CD14-positive monocyte (primary cell): ENCODE measurements around the gene BANK1. TPM values are rescaled to one million over a fixed set of nuclear protein-coding genes. Genes with fewer than 3 reads are reported as not detected.

Experiments
- DNase-seq, 3 donors: peaks; one replicate each; pipeline ENCODE4 v3.0.0-alpha.2; 2011 to 2022
- H2AFZ ChIP-seq: 2 replicates; pipeline ENCODE4 v1.6.0; 2012; ENCODE audit warnings: mild to moderate bottlenecking, low read depth, low read length, inconsistent platforms; ENCODE audit not compliant: insufficient read depth, poor library complexity, severe bottlenecking
- H3K27ac ChIP-seq, 2 donors: 1 replicate in 1 of 2; 2 replicates in 1 of 2; pipeline ENCODE4 v1.5.1; 2012 to 2013; ENCODE audit warnings: low read length in 2 of 2, control low read depth in 1 of 2, inconsistent platforms in 1 of 2, low read depth in 1 of 2, mild to moderate bottlenecking in 1 of 2
- H3K27me3 ChIP-seq, 2 donors: one replicate each; pipeline versions ENCODE4 v1.6.0 to v1.6.1; 2011 to 2013; ENCODE audit warnings: low read length in 2 of 2; ENCODE audit not compliant: control insufficient read depth in 2 of 2, insufficient read depth in 2 of 2
- H3K36me3 ChIP-seq, 2 donors: replicated peaks in 1 of 2; 1 replicate in 1 of 2; 2 replicates in 1 of 2; pipeline versions ENCODE4 v1.5.1 to v1.6.1; 2012 to 2013; ENCODE audit warnings: low read length in 2 of 2, control low read depth in 1 of 2, inconsistent platforms in 1 of 2, mild to moderate bottlenecking in 1 of 2; ENCODE audit not compliant: insufficient read depth in 2 of 2, control insufficient read depth in 1 of 2
- H3K4me1 ChIP-seq, 2 donors: 1 replicate in 1 of 2; 2 replicates in 1 of 2; pipeline versions ENCODE4 v1.5.1 to v1.6.1; 2012 to 2013; ENCODE audit warnings: low read length in 2 of 2, control low read depth in 1 of 2, inconsistent platforms in 1 of 2, mild to moderate bottlenecking in 1 of 2, moderate library complexity in 1 of 2; ENCODE audit not compliant: insufficient read depth in 2 of 2, control insufficient read depth in 1 of 2
- H3K4me2 ChIP-seq: replicated peaks from 2 replicates; pipeline ENCODE3; 2012; ENCODE audit warnings: low read length, moderate library complexity, mild to moderate bottlenecking; ENCODE audit not compliant: poor library complexity, severe bottlenecking; ENCODE audit errors: extremely low read depth
- H3K4me3 ChIP-seq, 3 experiments: fragments of 200-600 bp in 1 of 3; sonication (generic) in 1 of 3; replicated peaks in 1 of 3; 1 replicate in 2 of 3; 2 replicates in 1 of 3; pipeline ENCODE4 v1.5.1; 2011 to 2013; ENCODE audit warnings: low read length in 3 of 3, mild to moderate bottlenecking in 3 of 3, control low read depth in 2 of 3, low read depth in 2 of 3, inconsistent platforms in 1 of 3, moderate library complexity in 1 of 3
- H3K79me2 ChIP-seq: 2 replicates; pipeline ENCODE4 v1.6.0; 2012; ENCODE audit warnings: mild to moderate bottlenecking, control low read depth, inconsistent platforms, low read length, moderate library complexity; ENCODE audit not compliant: insufficient read depth
- H3K9ac ChIP-seq: 2 replicates; pipeline ENCODE4 v1.6.0; 2017; ENCODE audit warnings: low read length, mild to moderate bottlenecking; ENCODE audit not compliant: insufficient read depth, poor library complexity, severe bottlenecking
- H3K9me3 ChIP-seq, 2 donors: replicated peaks in 1 of 2; 1 replicate in 1 of 2; 2 replicates in 1 of 2; pipeline versions ENCODE4 v1.5.1 to v1.6.1; 2012 to 2013; ENCODE audit warnings: low read length in 2 of 2, control low read depth in 1 of 2; ENCODE audit not compliant: control insufficient read depth in 1 of 2, insufficient read depth in 1 of 2
- H4K20me1 ChIP-seq: 2 replicates; pipeline ENCODE4 v1.6.0; 2012; ENCODE audit warnings: mild to moderate bottlenecking, low read length, control low read depth, moderate library complexity; ENCODE audit not compliant: insufficient read depth
- H3K27ac Mint-ChIP-seq, 7 donors: one replicate each; pipeline ENCODE4 v1.8.0; 2020; ENCODE audit warnings: mild to moderate bottlenecking in 7 of 7, mixed read lengths in 7 of 7, moderate library complexity in 6 of 7, inconsistent platforms in 2 of 7
- H3K27me3 Mint-ChIP-seq, 3 donors: one replicate each; pipeline ENCODE4 v1.8.0; 2021 to 2022; ENCODE audit warnings: low read depth in 3 of 3, mild to moderate bottlenecking in 3 of 3, mixed read lengths in 3 of 3, moderate library complexity in 3 of 3, inconsistent platforms in 1 of 3
- H3K36me3 Mint-ChIP-seq, 2 donors: one replicate each; pipeline ENCODE4 v1.8.0; 2020; ENCODE audit warnings: mixed read lengths in 2 of 2, inconsistent platforms in 1 of 2, mild to moderate bottlenecking in 1 of 2
- H3K4me1 Mint-ChIP-seq: one replicate; pipeline ENCODE4 v1.8.0; 2020; ENCODE audit warnings: mild to moderate bottlenecking, mixed read lengths
- H3K4me3 Mint-ChIP-seq, 2 donors: one replicate each; pipeline ENCODE4 v1.8.0; 2020; ENCODE audit warnings: mild to moderate bottlenecking in 2 of 2, mixed read lengths in 2 of 2, moderate library complexity in 1 of 2
- H3K9me3 Mint-ChIP-seq, 7 donors: one replicate each; pipeline ENCODE4 v1.8.0; 2020 to 2022; ENCODE audit warnings: mixed read lengths in 7 of 7, mild to moderate bottlenecking in 6 of 7, moderate library complexity in 6 of 7, inconsistent platforms in 2 of 7
- WGBS: methylation state at CpG from one replicate; pipeline ENCODE4 v1.1.5; 2013; ENCODE audit warnings: missing lambda C conversion rate; ENCODE audit not compliant: insufficient coverage; 5-methylcytosine and 5-hydroxymethylcytosine counted together
- intact Hi-C, 2 donors: fragments of 100-400 bp; cut with micrococcal nuclease; formaldehyde crosslinking; loops; one replicate each; pipeline versions ENCODE4 v1.15.0 to v1.15.1; 2023
- polyA plus RNA-seq, 3 donors: library from polyadenylated mRNA; depleted of rRNA in 1 of 3; unstranded in 2 of 3; stranded (reverse) in 1 of 3; fragments of 300-500 nt in 2 of 3; fragments of >200 nt in 1 of 3; fragmentation: Illumina TruSeq in 2 of 3; gene quantifications; 1 replicate in 2 of 3; 2 replicates in 1 of 3; pipeline ENCODE4 v1.2.3, GENCODE V29; 2012 to 2021
- TF ChIP-seq, protein P1 (sequence below): fragments of 200-600 bp; IDR thresholded peaks from one replicate; pipeline ENCODE4 v1.8.0; 2022; ENCODE audit warnings: antibody characterized with exemption, mild to moderate bottlenecking

BANK1 gene
- polyA plus RNA-seq, 3 donors = 2.6 to 5.2 (median 2.9) TPM

DNA sequence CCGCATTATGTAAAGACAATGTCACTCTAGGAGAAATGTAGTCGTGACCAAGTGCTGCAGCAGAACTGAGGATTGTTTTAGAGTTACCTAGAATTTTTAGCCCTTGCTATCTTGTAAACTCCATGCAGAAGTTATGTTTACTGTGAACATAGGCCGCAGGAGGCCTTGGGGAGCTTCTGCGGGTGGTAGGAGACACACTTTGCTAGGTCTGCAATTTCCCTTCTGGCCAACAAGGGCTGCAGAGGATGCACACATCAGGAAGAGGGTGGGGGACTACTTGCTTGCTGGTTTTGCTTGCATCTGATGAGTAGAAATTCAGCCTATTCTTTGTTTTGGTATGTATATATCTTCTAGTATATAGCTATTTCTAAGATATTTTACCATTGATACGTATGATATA lies 23.1 kb downstream of the BANK1 start:
- H4K20me1 ChIP-seq = no peaks in the 10 kb centered on the region
- no peak overlapping the region for H3K4me2 ChIP-seq
- H3K9me3 ChIP-seq = no peaks in the 10 kb centered on the region
- H3K4me1 ChIP-seq = no peaks in the 10 kb centered on the region
- H3K36me3 ChIP-seq = no peaks in the 10 kb centered on the region
- WGBS = 60% methylated on average over 2 of the region's 5 CpGs
- Mint-ChIP-seq H3K27ac (no peak overlapping the region), H3K4me1 (peaks cover 3% of the 10 kb centered on the region), H3K4me3 (no peak overlapping the region), H3K9me3 (no peaks in the 10 kb centered on the region), H3K27me3 (peaks cover 0 to 2% (median 0%) of the 10 kb centered on the region in 3 donors), H3K36me3 (no peaks in the 10 kb centered on the region)
- no peak overlapping the region for H3K4me3 ChIP-seq
- intact Hi-C loops = no loop called here
- H3K27me3 ChIP-seq = no peaks in the 10 kb centered on the region
- no peak overlapping the region for H2AFZ ChIP-seq
- H3K9ac ChIP-seq = no peak overlapping the region
- H3K27ac ChIP-seq = no peak overlapping the region
- TF ChIP-seq, protein P1, sequence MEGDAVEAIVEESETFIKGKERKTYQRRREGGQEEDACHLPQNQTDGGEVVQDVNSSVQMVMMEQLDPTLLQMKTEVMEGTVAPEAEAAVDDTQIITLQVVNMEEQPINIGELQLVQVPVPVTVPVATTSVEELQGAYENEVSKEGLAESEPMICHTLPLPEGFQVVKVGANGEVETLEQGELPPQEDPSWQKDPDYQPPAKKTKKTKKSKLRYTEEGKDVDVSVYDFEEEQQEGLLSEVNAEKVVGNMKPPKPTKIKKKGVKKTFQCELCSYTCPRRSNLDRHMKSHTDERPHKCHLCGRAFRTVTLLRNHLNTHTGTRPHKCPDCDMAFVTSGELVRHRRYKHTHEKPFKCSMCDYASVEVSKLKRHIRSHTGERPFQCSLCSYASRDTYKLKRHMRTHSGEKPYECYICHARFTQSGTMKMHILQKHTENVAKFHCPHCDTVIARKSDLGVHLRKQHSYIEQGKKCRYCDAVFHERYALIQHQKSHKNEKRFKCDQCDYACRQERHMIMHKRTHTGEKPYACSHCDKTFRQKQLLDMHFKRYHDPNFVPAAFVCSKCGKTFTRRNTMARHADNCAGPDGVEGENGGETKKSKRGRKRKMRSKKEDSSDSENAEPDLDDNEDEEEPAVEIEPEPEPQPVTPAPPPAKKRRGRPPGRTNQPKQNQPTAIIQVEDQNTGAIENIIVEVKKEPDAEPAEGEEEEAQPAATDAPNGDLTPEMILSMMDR = no peak
- no peak for DNase-seq
- no peaks in the 10 kb centered on the region for H3K79me2 ChIP-seq

DNA sequence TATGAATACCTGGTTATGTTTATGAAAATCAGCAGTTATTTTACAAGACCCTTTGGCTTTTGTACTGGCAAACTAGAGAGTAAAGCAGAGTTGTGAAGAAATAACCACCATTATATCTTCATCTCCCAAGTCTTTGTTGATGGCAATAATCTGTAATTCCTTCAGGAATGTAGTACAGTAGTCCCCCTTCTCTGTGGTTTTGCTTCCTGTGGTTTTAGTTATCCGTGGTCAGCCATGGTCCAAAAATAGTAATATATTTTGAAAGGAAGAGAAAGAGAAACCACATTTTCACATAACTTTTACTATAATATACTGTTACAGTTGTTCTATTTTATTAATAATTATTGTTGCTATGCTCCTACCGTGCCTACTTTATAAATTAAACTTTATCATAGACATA lies 27.8 kb downstream of the BANK1 start:
- peaks cover 6% of the 10 kb centered on the region for H3K4me1 Mint-ChIP-seq
- peaks cover 0 to 10% (median 6%) of the 10 kb centered on the region in 7 donors for H3K9me3 Mint-ChIP-seq
- TF ChIP-seq, protein P1 = no peak
- H3K36me3 Mint-ChIP-seq = no peaks in the 10 kb centered on the region
- Histone ChIP-seq H3K4me3 (no peak overlapping the region), H4K20me1 (no peaks in the 10 kb centered on the region), H3K9me3 (no peaks in the 10 kb centered on the region), H3K79me2 (no peaks in the 10 kb centered on the region), H2AFZ (no peak overlapping the region), H3K27ac (no peak overlapping the region), H3K4me2 (no peak overlapping the region), H3K36me3 (no peaks in the 10 kb centered on the region), H3K27me3 (no peaks in the 10 kb centered on the region), H3K9ac (no peak overlapping the region), H3K4me1 (no peaks in the 10 kb centered on the region)
- H3K27ac Mint-ChIP-seq = no peak overlapping the region
- WGBS = no CpG with 5 or more reads among the region's 2 CpGs
- H3K27me3 Mint-ChIP-seq = peaks cover 0 to 4% (median 0%) of the 10 kb centered on the region in 3 donors
- H3K4me3 Mint-ChIP-seq = no peak overlapping the region
- intact Hi-C loops = no loop called here
- no peak for DNase-seq
